GM18505 (cell line): ENCODE data around the gene SLCO4A1.

Source experiments
- ATAC-seq: cut with Tn5 transposase; IDR thresholded peaks from one replicate; pipeline ENCODE4 v1.9.1; 2021; ENCODE audit not compliant: unreplicated experiment
- POLR2A ChIP-seq: IDR thresholded peaks from 4 replicates; pipeline ENCODE4 v1.6.1; 2011; ENCODE audit warnings: borderline replicate concordance; ENCODE audit not compliant: insufficient read depth, insufficient read length; ENCODE audit errors: extremely low read depth

SLCO4A1 gene

GRCh38 chr20:62642666-62643520 lies 590 bp downstream of the SLCO4A1 start:
- no peak for TF ChIP-seq POLR2A
- peak; percentile 29 for ATAC-seq

GRCh38 chr20:62643521-62644043 lies 1.3 kb downstream of the SLCO4A1 start:
- no peak for TF ChIP-seq POLR2A

GRCh38 chr20:62644044-62644795 lies 1.9 kb downstream of the SLCO4A1 start:
- no peak for ATAC-seq
- no peak for TF ChIP-seq POLR2A

More at GRCh38 chr20:62643521-62644043, 1.3 kb downstream of the SLCO4A1 start:
- no peak for ATAC-seq

- no peak for TF ChIP-seq POLR2A
- no peak for ATAC-seq
These were observed 2.6 kb downstream of the SLCO4A1 start for GRCh38 chr20:62644802-62645496.

DNA sequence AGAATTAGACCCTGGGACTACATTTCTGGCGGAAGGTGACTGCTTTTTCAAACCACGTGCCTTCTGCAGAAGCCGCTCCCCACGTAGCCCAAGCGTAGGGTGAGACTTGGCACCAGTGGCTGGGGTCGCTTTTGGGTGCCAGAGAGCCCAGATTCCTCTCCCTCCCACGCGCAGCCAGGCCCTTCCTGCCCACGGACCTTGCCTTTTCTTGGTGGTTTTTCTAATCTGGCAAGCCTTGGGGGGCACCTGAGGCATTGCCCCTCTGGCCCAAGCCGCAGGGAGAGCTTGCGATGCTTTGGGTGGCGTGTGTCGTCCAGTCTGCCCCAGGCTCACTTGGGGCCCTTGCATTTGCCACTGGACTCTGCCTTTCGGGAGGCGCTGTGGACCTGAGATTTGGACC lies 3.3 kb downstream of the SLCO4A1 start:
- no peak for ATAC-seq
- TF ChIP-seq POLR2A, result no peak

DNA sequence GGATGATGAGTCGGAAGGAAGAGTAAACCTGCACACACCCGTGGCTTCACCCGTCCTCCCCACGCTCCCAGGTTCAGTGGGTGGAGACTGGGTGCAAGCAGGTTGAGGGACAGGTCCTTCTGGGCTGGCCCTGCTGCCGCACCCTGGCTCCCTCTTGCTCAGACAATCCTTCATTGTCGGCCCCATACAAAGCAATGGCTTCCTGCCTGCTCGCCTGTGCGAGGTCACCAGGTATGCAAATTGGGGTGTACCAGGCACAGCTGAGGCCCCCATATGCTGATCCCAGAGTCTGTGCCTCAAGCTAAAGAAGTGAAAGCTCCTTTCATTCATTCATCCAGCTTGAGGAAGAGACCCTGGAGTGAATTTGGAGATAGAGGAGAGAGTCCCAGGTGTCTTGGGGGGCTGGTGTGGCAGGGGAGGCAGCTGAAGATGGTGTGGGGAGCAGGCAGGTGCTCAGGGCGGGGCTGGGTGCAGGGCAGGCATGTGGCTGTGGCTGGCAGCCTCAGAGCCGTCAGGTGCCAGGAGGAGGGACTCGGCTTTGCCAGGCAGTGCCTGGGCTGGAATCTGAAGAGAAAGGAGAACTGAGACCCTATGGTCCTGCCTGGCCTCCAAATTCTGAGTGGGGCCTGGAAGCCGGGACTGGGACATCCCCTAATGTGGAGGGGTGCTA lies 4.7 kb downstream of the SLCO4A1 start:
- no peak for TF ChIP-seq POLR2A
- no peak for ATAC-seq

DNA sequence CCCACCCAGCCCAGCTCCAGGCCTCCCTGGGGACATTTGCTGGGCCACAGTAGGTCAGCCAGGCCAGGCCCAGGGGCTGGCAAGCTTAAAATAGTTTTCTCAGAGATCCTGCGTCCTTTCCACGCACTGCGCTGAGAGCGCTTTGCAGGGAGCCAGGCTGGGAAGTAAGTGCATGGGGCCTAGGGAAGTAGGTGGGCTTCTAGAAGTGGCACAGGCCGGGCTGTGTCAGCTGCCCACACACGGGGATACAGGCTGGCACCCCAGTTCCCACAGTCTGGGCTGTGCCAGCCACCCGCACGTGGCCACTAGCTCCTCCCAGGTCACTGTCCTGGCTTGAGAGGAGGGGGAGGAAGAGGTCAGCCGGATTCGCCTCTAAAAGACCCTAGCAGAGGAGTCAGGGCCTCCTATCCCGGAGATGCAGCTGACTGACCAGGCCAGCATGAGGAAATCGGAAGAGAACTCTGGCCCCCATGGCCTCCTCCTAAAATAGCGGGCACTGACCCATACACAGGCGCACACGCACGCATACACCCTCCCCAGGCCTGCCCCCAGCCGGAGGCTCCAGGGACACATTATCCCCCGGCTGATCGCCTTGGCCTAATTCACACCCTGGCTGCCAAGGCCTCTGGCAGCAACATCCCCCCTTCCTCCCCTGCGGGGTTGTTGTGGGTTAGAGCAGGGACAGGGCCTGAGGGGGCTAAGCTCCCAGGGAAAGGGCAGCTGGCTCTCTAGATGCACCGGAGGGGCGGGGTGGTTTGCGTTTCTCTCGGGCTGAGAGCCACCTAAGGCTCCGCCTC lies 5.4 kb downstream of the SLCO4A1 start:
- TF ChIP-seq POLR2A, result no peak
- no peak for ATAC-seq

- ATAC-seq, result no peak
- TF ChIP-seq POLR2A, result no peak
These were observed 6.2 kb downstream of the SLCO4A1 start for GRCh38 chr20:62648318-62648995.

DNA sequence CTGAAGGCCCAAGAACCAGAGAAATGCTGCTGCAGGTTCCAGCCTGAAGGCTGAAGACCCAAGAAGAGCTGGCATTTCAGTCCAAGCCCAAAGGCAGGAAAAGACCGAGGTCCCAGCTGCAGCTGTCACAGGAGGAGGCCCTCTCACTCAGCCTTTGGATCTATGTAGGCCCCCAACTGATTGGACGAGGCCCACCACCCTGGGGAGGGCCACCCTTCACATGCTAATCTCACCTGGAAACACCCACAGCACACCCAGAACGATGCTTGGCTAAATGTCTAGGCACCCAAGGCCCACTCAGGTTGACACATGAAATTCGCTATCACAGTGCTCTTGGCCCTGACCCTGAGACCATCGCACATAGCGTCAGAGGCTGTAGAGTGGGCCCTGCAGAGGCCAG lies 6.8 kb downstream of the SLCO4A1 start:
- no peak for TF ChIP-seq POLR2A
- no peak for ATAC-seq

DNA sequence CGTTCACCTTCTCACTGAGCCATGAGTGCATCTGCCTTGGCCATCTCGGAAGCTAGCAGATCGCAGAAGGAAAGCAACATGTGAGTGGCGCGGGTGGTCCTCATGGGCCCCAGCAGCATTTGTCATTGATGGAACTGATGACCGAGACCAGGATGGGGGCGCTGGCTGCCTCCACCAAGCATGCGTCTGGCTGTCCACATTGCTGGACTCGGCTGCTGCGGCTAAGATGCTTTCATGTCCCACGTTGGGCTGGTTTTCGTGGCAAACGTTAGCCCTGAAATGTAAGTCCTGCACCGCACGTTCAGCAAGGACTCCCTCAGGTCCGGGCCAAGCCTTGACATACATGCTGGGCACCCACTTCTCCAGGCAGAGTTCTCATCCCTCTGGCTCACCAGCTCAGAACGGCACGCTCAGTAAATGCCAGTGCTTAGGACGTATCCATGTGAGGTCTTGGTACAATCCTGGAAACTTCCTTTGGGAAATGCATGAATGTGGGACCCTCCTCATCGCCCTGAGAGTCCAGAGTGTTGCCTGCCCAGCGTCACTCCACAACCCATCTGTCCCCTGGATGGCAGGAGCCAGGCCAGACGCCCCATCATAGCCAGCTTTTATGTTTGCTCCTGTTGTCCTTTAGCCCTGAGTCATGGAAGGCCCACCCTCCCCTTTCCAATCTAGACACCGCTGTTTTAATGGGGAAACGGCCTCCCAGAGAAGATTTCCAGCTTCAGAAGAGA lies 8.4 kb downstream of the SLCO4A1 start:
- ATAC-seq, result no peak
- TF ChIP-seq POLR2A, result no peak
